GM12878 (cell line): ENCODE results near the gene TTLL7. TPM values are rescaled to one million over a fixed set of nuclear protein-coding genes. Genes with fewer than 3 reads are reported as not detected.

Source experiments
- ATAC-seq: fragments of 200-7000 bp; cut with Tn5 transposase; 3 replicates; pipeline ENCODE4 v1.9.1; 2020; ENCODE audit warnings: mild to moderate bottlenecking, moderate library complexity
- BruUV-seq: library from RNA; stranded (reverse); fragments of 400-500 nt; replicated peaks from 2 replicates; lab custom pipeline; 2021; lab: Mats Ljungman, UMichigan
- CTCF ChIA-PET: fragments of 300-600 bp; sonication (Branson Sonifier 250); formaldehyde crosslinking; extraction: SDS; loops from one replicate; lab custom pipeline; 2021; ENCODE audit warnings: inconsistent platforms; lab: Yijun Ruan, JAX
- POLR2A ChIA-PET: fragments of 350-600 bp; formaldehyde crosslinking; extraction: SDS; loops from one replicate; lab custom pipeline; 2021; ENCODE audit warnings: inconsistent platforms; lab: Charles Lee
- RAD21 ChIA-PET: fragments of 300-600 bp; sonication (Branson Sonifier 250); formaldehyde crosslinking; loops from one replicate; lab custom pipeline; 2023; ENCODE audit warnings: antibody characterized with exemption; ENCODE audit not compliant: unreplicated experiment; lab: Charles Lee
- SMC1A ChIA-PET: fragments of 300-600 bp; sonication (Branson Sonifier 250); formaldehyde crosslinking; loops from one replicate; lab custom pipeline; 2023; ENCODE audit not compliant: unreplicated experiment, uncharacterized antibody; lab: Charles Lee
- DNase-seq: peaks from one replicate; pipeline ENCODE4 v3.0.0-alpha.2; 2011; ENCODE audit warnings: low read depth, low spot score
- FAIRE-seq: peaks from 3 replicates; lab custom pipeline; 2011; peaks lifted over from hg19 to GRCh38; lab: Jason Lieb, UNC
- H2AFZ ChIP-seq: 2 replicates; pipeline ENCODE4 v1.6.0; 2011; ENCODE audit warnings: low read depth, low read length, control low read depth; ENCODE audit not compliant: control insufficient read depth
- H3K27ac ChIP-seq: 2 replicates; pipeline ENCODE4 v1.5.1; 2011; ENCODE audit warnings: control low read depth; ENCODE audit not compliant: control insufficient read depth, insufficient read depth
- H3K27me3 ChIP-seq, 2 experiments: replicated peaks in 1 of 2; 2 replicates each; pipeline versions ENCODE4 v1.6.0 to v1.6.1; 2011; ENCODE audit warnings: low read length in 1 of 2; ENCODE audit not compliant: control insufficient read depth in 2 of 2, insufficient read depth in 2 of 2
- H3K36me3 ChIP-seq, 2 experiments: 2 replicates each; pipeline ENCODE4 v1.5.1; 2011; ENCODE audit warnings: low read length in 1 of 2; ENCODE audit not compliant: control insufficient read depth in 2 of 2, insufficient read depth in 2 of 2
- H3K4me1 ChIP-seq: 2 replicates; pipeline ENCODE4 v1.6.1; 2011; ENCODE audit warnings: mild to moderate bottlenecking, low read length, moderate library complexity, mixed read lengths; ENCODE audit not compliant: control insufficient read depth, insufficient read depth
- H3K4me2 ChIP-seq: 2 replicates; pipeline ENCODE4 v1.6.0; 2011; ENCODE audit warnings: control low read depth; ENCODE audit not compliant: control insufficient read depth, insufficient read depth
- H3K4me3 ChIP-seq: fragments of 200-600 bp; sonication (generic); 2 replicates; pipeline ENCODE4 v1.5.1; 2016
- H3K79me2 ChIP-seq: 2 replicates; pipeline ENCODE4 v1.6.0; 2011; ENCODE audit warnings: low read length; ENCODE audit not compliant: control insufficient read depth, insufficient read depth
- H3K9ac ChIP-seq: 2 replicates; pipeline ENCODE4 v1.8.0; 2011; ENCODE audit warnings: low read length, control low read depth, mixed read lengths; ENCODE audit not compliant: control insufficient read depth, insufficient read depth
- H3K9me3 ChIP-seq: replicated peaks from 3 replicates; pipeline ENCODE4 v1.5.1; 2011; ENCODE audit warnings: mild to moderate bottlenecking, low read length; ENCODE audit not compliant: control insufficient read depth, insufficient read depth
- H4K20me1 ChIP-seq: 2 replicates; pipeline ENCODE4 v1.6.0; 2011; ENCODE audit not compliant: control insufficient read depth, insufficient read depth
- BRCA1 ChIP-seq: IDR thresholded peaks from 2 replicates; pipeline ENCODE4 v1.6.1; 2011; ENCODE audit warnings: low read depth, low read length, improper control_type of control experiment
- REST ChIP-seq: IDR thresholded peaks from 2 replicates; pipeline ENCODE4 v1.6.1; 2012; ENCODE audit warnings: mild to moderate bottlenecking, low read depth, low read length
- ZBED1 ChIP-seq: IDR thresholded peaks from 2 replicates; pipeline ENCODE4 v1.6.1; 2016; ENCODE audit warnings: borderline replicate concordance
- WGBS: methylation state at CpG from one replicate; pipeline ENCODE4 v1.1.6; 2016; ENCODE audit warnings: low lambda C conversion rate; ENCODE audit not compliant: insufficient replicate concordance, insufficient coverage; ENCODE audit errors: missing lambda C conversion rate; 5-methylcytosine and 5-hydroxymethylcytosine counted together
- in situ Hi-C: fragments of 300-500 bp; cut with MboI; formaldehyde crosslinking; loops from 9 replicates; pipeline ENCODE4 v1.14.3; 2018; ENCODE audit warnings: mixed read lengths
- intact Hi-C: fragments of 100-400 bp; cut with micrococcal nuclease; formaldehyde crosslinking; loops from one replicate; pipeline ENCODE4 v1.14.2; 2022; ENCODE audit not compliant: unreplicated experiment
- polyA plus RNA-seq, 11 experiments: library from polyadenylated mRNA; depleted of rRNA in 4 of 11; unstranded in 6 of 11; stranded (reverse) in 5 of 11; fragments of >200 nt; fragmentation: Nextera tagmentation in 4 of 11; fragmentation: Illumina TruSeq in 1 of 11; extraction: Ambion mirVana in 4 of 11; extraction: Trizol in 1 of 11; gene quantifications; 1 replicate in 1 of 11; 2 replicates in 10 of 11; pipeline versions ENCODE4 v1.2.1 to v1.2.3, GENCODE V29; 2011 to 2016; ENCODE audit warnings: inconsistent platforms in 2 of 11, missing spikeins in 2 of 11, low read depth in 1 of 11
- total RNA-seq, 4 experiments: library from RNA; depleted of rRNA in 3 of 4; stranded (reverse); fragments of >200 nt in 3 of 4; fragmentation: Illumina TruSeq in 1 of 4; extraction: Trizol in 1 of 4; gene quantifications; 2 replicates each; pipeline versions ENCODE4 v1.2.1 to v1.2.3, GENCODE V29; 2013 to 2021

TTLL7 gene
- total and polyA plus RNA-seq, 10 of the 15 experiments (the other 5 are each of a cell fraction or from before 2014, with no cell fraction given) = 0.03 to 1.4 (median 0.61) TPM

- Histone ChIP-seq H3K79me2 (no peaks in the 10 kb centered on the region), H3K4me1 (no peaks in the 10 kb centered on the region), H3K4me3 (no peak overlapping the region), H3K9ac (no peak overlapping the region), H3K27me3 (no peaks in the 10 kb centered on the region; a peak in 1 of 4 replicates), H3K4me2 (no peak overlapping the region), H3K9me3 (no peaks in the 10 kb centered on the region), H2AFZ (no peak overlapping the region), H3K36me3 (no peaks in the 10 kb centered on the region), H4K20me1 (no peaks in the 10 kb centered on the region), H3K27ac (no peak overlapping the region)
- SMC1A ChIA-PET = interaction anchor here (0.7 kb wide), 1 partner anchor 37 kb away, joined by 3 read pairs; no protein-coding TSS in a partner anchor
- CTCF ChIA-PET = interaction anchor here (0.6 to 1.3 kb wide), 2 partner anchors 16 to 1300 kb away, joined by 3 to 4 read pairs; no protein-coding TSS in a partner anchor
- 43% methylated on average over 1 of the region's 1 CpG for WGBS
- RAD21 ChIA-PET = no interaction called here
- no peak for TF ChIP-seq BRCA1
- no peak for TF ChIP-seq REST
- TF ChIP-seq ZBED1 = no peak
- no peak for FAIRE-seq
- in situ Hi-C loops = loop anchor here (5.0 to 25.0 kb wide), 3 partner anchors 205 to 710 kb away; no protein-coding TSS in a partner anchor
- intact Hi-C loops = no loop called here
- DNase-seq = no peak
- POLR2A ChIA-PET = interaction anchor here (0.5 kb wide), 1 partner anchor 462 kb away, joined by 3 read pairs; no protein-coding TSS in a partner anchor
- ATAC-seq = no peak
- BruUV-seq = no TSS peak
Observed at GRCh38 chr1:83927701-83928100, 71.2 kb downstream of the TTLL7 start.
